ES-I3 (cell line): ENCODE measurements around the gene OR14I1.
"Not testable (repeated sequence)": the region's sequence is repeated elsewhere in the genome, so short reads cannot be mapped to it uniquely, and the experiment has no call there.

Source experiments
- H3K36me3 ChIP-seq: 2 replicates; pipeline ENCODE4 v1.6.1; 2013; ENCODE audit warnings: mild to moderate bottlenecking, low read length, control low read depth, moderate library complexity; ENCODE audit not compliant: insufficient read depth
- H3K4me1 ChIP-seq: 2 replicates; pipeline ENCODE4 v1.6.1; 2013; ENCODE audit warnings: mild to moderate bottlenecking, control low read depth, low read length; ENCODE audit not compliant: insufficient read depth
- H3K9ac ChIP-seq: 2 replicates; pipeline ENCODE4 v1.6.1; 2013; ENCODE audit warnings: low read depth, mild to moderate bottlenecking, low read length, moderate library complexity
- H3K9me3 ChIP-seq: 2 replicates; pipeline ENCODE4 v1.6.1; 2013; ENCODE audit warnings: mild to moderate bottlenecking, low read length, moderate library complexity; ENCODE audit not compliant: control insufficient read depth, insufficient read depth

Gene OR14I1

GRCh38 chr1:248699099-248699498 lies 3.5 kb downstream of the OR14I1 start:
- no peaks in the 10 kb centered on the region for H3K9me3 ChIP-seq
- no peak overlapping the region for H3K9ac ChIP-seq
- no peaks in the 10 kb centered on the region for H3K36me3 ChIP-seq
- H3K4me1 ChIP-seq = no peaks in the 10 kb centered on the region

DNA sequence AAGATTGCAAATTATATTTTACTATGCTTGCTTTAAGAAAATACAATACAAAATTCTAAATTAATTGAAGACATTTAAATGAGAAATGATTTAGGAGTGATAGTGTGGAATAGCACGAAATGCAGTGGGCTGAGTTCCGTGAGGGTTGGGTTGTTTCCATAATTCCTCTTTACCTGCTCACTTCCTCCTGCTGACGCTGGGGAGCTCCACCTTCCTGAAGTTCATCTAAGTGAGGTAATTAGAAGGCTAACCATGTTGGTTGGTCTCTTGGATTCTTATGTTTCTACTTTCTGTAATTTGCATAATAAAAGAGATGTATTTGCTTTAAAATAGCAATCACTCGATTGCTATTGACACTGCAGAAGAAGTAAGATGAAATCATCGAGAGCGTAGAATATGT lies 4.7 kb downstream of the OR14I1 start:
- no peaks in the 10 kb centered on the region for H3K9me3 ChIP-seq
- no peaks in the 10 kb centered on the region for H3K4me1 ChIP-seq
- H3K9ac ChIP-seq = no peak overlapping the region
- no peaks in the 10 kb centered on the region for H3K36me3 ChIP-seq

DNA sequence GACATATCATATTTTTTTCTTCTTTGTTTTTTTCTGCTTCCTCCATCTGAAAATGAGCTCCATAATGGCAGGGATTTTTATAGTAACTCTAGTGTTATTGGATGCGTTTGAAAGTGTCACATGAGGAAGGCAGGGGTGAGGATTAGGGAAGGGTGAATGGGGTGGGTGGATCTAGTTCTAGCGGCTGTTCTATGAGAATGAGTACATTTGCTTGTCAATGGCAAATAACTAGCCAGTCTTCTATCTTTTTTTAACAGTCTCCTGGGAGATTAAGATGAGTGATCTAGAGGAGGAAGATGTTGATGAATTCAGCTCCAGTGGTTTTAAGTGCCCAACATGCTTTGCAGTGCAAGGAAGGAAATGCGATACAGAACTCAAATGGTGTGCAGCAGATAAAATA lies 5.8 kb downstream of the OR14I1 start:
- Histone ChIP-seq H3K4me1 (no peaks in the 10 kb centered on the region), H3K36me3 (no peaks in the 10 kb centered on the region), H3K9me3 (no peaks in the 10 kb centered on the region), H3K9ac (no peak overlapping the region)

DNA sequence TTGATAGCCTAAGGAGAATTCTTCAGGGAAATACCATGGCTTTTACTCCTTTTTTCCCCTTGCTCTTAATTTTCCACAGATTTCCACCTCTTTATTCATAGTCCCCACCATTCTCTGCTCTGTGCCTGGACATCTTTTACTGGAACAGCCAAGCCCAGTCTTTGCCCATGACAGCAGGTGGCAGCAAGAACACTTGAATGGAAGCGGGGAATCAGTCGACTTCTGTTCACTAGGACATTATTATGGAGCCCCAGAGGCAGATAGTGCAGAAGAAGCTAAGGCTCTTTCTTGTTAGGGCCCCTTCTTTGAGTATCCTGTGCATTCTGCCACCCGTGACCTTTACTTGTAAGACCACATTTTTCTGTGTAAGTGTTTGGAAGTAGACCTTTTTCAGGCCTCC lies 6.3 kb downstream of the OR14I1 start:
- Histone ChIP-seq H3K9me3 (no peaks in the 10 kb centered on the region; the same call in 1 of the 2 replicates), H3K36me3 (no peaks in the 10 kb centered on the region), H3K9ac (no peak overlapping the region), H3K4me1 (no peaks in the 10 kb centered on the region)

GRCh38 chr1:248695451-248696132 lies 7.0 kb downstream of the OR14I1 start:
- Histone ChIP-seq H3K9ac (no peak overlapping the region), H3K4me1 (no peaks in the 10 kb centered on the region), H3K36me3 (no peaks in the 10 kb centered on the region), H3K9me3 (no peaks in the 10 kb centered on the region; the same call in 1 of the 2 replicates)

GRCh38 chr1:248691567-248692155 lies 10.9 kb downstream of the OR14I1 start:
- Histone ChIP-seq H3K9me3 (no peaks in the 10 kb centered on the region; the same call in none of the 2 replicates), H3K36me3 (no peaks in the 10 kb centered on the region), H3K4me1 (no peaks in the 10 kb centered on the region), H3K9ac (no peak overlapping the region)

GRCh38 chr1:248688527-248689298 lies 13.9 kb downstream of the OR14I1 start:
- no peaks in the 10 kb centered on the region; the same call in none of the 2 replicates for H3K9me3 ChIP-seq
- no peak overlapping the region for H3K9ac ChIP-seq
- H3K4me1 ChIP-seq = no peaks in the 10 kb centered on the region
- no peaks in the 10 kb centered on the region for H3K36me3 ChIP-seq

- Histone ChIP-seq H3K4me1 (no peaks in the 10 kb centered on the region), H3K36me3 (no peaks in the 10 kb centered on the region), H3K9ac (no peak overlapping the region), H3K9me3 (no peaks in the 10 kb centered on the region; the same call in none of the 2 replicates)
Observed at GRCh38 chr1:248686815-248687214, 15.8 kb downstream of the OR14I1 start.

GRCh38 chr1:248681651-248682050 lies 20.9 kb downstream of the OR14I1 start:
- H3K36me3 ChIP-seq = no peaks in the 10 kb centered on the region
- no peaks in the 10 kb centered on the region for H3K9me3 ChIP-seq
- H3K9ac ChIP-seq = no peak overlapping the region
- no peaks in the 10 kb centered on the region for H3K4me1 ChIP-seq

- no peaks in the 10 kb centered on the region for H3K36me3 ChIP-seq
- H3K9ac ChIP-seq = no peak overlapping the region
- no peaks in the 10 kb centered on the region for H3K4me1 ChIP-seq
- H3K9me3 ChIP-seq = no peaks in the 10 kb centered on the region; the same call in 1 of the 2 replicates
Observed at GRCh38 chr1:248670003-248670402, 32.6 kb downstream of the OR14I1 start.

GRCh38 chr1:248663453-248664328 lies 38.9 kb downstream of the OR14I1 start:
- H3K36me3 ChIP-seq, H3K9me3 ChIP-seq, H3K4me1 ChIP-seq, H3K9ac ChIP-seq: not testable (repeated sequence)

DNA sequence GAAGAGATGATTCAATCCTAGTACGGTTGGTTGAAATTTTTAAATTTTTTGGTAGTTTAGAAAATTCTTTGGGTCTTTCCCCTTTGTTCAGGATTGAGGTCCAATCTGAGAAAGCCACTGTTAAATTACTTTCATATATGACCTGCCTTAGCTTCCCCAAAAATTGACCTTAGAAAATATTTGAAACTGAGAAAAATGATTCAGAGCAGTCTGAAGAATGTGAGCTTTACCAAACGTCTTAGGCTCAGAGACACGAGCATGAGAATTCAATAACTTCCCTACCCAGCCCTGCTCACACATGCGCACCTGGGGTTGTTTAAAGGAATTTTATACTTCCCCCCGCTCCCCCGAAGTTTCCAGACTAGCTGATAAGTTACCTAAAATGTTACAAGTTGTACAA lies 45.8 kb downstream of the OR14I1 start:
- not testable (repeated sequence) for H3K36me3 ChIP-seq, H3K4me1 ChIP-seq, H3K9ac ChIP-seq, H3K9me3 ChIP-seq

DNA sequence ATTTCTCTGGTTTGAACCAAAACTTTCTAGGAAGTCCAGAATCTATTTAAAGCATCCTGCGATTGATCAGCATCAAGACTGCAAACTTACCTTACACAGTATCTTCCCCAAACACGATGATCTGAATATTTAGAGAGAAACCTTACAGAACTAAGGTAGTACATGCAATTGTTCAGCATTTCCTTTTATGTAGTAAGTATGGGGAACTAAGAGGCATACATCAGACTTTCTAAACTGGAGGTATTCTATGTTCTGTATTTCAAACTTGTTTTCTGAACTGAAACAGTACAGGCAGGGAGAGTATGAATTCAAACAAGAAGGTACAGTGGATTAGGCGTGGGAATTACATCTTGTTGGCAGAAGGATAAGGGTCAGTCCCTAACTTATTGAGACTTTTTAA lies 47.2 kb downstream of the OR14I1 start, which contains the start of gene OR2T27:
Gene OR2T27, minus strand, starts transcription at position 175 of the 400 bp plus-strand sequence. CDS start 4,644 bp downstream, outside the sequence.
- not testable (repeated sequence) for H3K9me3 ChIP-seq, H3K36me3 ChIP-seq, H3K9ac ChIP-seq, H3K4me1 ChIP-seq
